GM11168 (cell line): ENCODE measurements around the gene EMX1.
"Not testable (repeated sequence)": the region's sequence is repeated elsewhere in the genome, so short reads cannot be mapped to it uniquely, and the experiment has no call there.

ENCODE experiments used
- in situ Hi-C: fragments of 300-500 bp; cut with MboI; formaldehyde crosslinking; loops from one replicate; pipeline ENCODE4 v1.12.0; 2022; ENCODE audit warnings: low sequenced_read_pairs; ENCODE audit not compliant: unreplicated experiment

Gene EMX1

DNA sequence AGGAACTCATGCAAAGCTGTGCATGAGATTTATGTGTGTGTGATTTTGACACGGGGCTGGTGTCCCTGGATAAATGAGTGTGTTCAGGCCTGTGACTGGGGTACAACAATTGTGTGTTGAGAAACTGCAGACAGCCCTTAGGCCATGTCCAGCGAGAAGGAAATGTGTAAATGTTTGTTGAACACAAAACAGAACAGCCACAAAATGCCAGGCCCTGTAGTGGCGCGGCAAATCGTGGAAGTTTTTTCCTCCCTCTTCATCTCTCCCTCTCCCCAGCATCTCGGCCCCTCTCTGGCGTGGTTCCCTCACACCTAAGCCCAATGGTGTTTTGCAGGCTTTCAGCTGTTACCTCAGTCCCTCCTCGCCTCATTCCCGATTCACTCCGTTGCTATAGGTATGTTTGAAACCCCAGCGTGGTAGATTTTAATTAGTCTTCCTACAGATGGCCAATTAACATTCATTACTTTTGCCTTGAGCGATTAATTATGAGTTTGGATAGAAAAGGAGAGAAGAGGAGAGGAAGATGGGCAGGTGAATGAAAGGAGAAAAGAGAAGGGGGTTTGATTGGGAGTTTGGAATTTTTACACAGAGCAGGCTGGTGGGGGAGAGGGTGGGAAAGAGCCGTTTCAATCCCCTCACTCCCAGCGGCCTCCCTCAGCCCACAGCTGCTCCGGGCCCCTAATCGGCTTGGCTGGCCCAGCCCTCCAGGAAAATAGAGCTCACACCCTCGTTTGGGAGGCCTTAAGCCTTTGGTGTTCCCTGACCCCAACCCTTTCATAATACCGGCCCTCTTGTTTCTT is 19.3 kb upstream of the EMX1 start:
- in situ Hi-C loops = loop anchor here (10.0 kb wide), 1 partner anchor 77 kb away; no protein-coding TSS in a partner anchor

DNA sequence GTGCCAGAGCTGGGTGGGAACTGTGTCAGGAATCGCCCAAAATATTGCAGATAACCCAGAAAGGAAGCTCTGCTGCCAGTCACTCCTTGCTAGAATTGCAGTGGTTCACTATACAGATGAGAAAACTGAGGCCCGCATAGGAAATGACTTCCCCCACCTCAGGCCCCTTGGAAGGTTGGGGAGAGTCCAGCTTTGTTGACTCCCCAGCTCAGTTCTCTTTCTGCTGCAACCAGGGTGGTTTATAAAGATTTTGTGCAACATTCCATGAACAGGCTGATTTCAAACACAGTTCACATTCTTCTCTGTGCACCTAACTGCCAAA is 18.8 kb upstream of the EMX1 start:
- in situ Hi-C loops = loop anchor here (10.0 kb wide), 1 partner anchor 76 kb away; no protein-coding TSS in a partner anchor

DNA sequence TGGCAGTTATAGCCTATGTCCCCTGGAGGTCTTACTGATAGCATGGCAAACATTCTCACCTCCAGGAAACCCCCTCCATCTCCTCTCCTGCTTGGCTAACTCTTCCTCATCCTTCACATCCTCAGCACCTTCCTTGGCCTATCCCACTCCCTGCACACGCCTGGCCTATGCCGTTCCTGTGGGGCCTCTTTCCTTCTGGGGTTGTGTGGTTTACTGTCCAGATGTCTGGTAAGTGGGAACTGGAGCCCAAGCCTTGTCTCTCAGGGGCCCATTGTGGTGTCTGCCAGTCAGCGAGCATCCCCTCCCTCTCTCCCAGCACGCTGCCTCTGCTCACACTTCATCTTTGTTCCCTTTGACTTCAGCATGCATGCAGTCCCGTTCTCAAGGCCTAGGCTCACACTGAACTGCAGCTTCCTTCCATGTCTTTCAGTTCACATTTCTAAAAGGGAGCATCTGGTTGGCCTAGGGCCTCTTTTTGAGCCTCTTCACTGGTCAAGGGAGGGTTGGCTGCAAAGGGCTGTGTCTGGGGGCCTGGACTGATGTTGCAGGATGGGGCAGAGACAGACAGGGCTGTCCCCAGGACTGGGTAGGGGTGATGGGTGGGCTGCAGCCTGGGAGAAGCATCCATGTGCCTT is 17.0 kb upstream of the EMX1 start:
- in situ Hi-C loops = no loop called here

DNA sequence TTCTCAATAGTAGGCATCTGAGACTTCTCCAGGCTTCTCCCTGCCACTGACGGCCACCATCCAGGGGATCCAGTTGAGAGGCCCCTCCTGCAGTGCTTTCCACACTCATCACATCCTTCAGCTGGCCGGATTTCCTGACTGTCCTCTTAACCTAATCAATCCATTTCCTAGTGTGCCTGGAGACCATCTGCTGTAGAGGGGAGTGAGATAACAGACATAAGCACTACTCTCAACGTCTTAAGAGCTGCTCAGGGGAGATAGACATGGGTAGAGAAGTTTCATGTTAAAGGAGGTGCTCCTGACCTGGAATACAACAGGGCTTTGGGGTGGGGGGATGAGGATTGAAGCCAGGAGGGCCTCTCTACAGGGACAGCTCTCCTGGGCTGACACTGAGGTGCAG is 15.9 kb upstream of the EMX1 start:
- in situ Hi-C loops = no loop called here

DNA sequence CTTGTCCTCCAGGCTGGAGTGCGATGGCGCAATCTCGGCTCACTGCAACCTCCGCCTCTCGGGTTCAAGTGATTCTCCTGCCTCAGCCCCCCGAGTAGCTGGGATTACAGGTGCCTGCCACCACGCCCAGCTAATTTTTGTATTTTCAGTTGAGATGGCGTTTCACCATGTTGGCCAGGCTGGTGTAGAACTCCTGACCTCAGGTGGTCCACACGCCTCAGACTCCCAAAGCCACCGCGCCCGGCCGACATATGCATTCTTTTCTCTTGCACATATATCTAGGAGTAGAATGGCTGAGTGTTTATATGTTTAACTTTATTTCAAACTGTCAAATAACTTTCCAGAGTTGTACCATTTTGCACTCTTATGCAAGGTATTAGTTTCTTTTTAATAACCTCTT is 9.9 kb upstream of the EMX1 start:
- in situ Hi-C loops = not testable (repeated sequence)

DNA sequence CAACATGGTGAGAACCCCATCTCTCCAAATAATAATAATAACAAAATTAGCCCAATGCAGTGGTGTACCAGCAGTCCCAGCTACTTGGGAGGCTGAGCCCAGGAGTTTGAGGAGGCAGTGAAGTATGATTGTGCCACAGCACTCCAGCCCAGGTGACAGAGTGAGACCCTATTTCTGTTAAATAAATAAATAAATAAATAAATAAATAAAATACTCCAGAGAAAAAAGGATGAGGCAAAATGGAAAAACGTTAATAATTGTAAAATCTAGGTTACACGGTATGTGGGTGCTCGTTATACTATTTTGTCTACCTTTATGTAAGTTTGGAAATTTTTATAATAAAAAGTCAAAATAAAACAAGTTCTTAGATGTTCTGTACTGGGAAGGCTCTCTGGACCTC is 8.6 kb upstream of the EMX1 start:
- in situ Hi-C loops = no loop called here

DNA sequence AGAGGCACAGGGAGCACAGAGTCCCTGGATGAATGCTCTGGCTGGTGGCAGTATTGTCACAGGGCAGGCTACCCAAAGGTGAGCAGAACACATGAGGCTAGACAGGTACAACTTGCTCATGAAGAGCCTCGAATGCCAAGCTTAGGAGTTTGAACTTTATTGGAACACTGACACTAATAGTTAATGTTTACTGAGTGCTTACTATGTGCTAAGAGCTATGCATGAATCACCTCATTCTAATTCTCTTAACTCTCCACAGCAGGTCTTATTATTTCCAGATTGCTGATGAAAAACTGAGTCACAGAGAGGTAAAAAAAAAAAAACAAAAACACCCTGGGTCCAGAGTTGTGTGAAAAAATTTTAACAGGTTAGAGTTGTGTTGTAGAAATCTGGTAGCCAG is 6.1 kb upstream of the EMX1 start:
- in situ Hi-C loops = no loop called here

DNA sequence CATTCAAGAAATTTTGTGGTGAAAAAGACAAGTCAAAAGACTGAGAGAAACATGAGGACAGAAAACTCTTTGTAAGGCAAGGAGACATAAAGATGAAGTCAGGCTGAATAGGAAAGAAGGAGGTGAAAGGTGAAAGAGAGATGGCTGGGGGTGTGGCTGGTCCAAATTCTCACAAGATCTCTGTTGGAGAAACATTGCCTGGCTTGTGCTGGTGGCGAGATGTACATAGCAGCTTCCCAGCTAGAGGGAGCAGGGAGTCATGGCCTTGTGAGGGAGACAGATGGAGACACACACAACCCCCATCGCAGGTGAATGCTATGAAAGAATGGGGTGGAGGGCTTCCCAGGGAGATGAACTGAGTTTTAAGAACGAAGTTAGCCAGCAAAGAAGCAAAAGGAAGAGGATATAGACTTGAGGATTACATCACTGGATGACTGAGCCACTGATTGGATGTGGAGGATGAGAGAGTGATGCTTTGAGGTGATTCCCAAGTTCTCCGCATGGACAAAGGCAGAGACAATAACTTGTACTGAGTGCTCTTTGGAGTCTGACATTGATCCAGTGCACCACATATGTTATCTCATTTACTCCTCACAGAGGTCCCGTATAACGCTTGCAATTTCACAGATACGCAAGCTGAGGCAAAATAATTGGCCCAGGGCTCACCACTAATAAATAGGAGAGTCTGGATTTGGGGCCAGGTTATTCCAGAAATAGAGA is 3.7 kb upstream of the EMX1 start:
- in situ Hi-C loops = no loop called here

DNA sequence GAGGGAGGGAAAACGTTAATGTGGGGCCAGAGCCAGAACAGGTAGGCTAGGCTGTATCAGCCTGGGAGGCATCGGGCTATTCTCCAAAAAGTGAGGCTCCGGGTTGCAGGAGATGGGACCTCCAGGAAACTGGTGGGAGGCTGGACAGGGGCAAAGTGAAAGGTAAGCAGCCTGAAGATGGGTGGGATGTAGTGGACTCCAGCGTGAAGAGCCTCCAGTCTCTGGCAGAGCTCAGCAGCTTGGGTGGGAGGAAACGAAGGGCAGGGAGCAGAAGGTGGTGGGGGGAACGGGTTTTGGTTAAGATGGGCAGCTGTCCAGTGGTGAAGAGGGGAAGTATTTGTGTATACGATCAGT is 3.1 kb upstream of the EMX1 start:
- in situ Hi-C loops = no loop called here

DNA sequence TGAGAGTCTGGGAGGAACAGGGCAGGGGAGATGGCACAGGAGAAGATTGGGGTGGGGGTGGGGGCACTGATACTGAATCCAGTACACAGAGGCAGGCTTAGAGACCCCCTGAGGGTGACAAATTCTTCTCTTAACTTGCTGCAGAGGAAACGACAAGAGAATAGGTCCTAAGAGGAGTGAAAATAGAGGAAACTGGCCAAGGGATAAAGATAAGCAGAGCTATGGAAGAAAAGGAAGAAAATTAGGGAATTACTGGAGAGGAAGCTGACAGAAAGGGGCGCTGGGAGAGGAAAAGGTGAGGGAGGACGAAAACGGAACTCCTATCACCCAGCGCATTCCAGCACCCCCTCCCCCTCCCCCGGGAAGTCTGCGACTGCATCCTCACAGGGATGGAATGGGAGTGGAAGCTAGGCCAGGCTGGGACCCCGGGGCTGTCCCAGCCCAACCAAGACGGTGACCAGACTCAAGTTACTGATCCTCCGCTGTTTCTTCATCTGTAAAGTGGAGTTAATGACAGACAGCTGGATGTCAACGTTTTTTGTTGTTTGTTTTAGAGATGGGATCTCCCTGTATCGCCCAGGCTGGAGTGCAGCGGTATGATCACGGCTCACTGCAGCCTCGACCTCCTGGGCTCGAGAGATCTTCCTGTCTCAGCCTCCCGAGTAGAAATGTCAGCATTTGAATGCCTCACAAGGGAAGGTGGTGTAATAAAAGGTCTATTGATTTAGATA is 2.6 kb upstream of the EMX1 start:
- in situ Hi-C loops = no loop called here

DNA sequence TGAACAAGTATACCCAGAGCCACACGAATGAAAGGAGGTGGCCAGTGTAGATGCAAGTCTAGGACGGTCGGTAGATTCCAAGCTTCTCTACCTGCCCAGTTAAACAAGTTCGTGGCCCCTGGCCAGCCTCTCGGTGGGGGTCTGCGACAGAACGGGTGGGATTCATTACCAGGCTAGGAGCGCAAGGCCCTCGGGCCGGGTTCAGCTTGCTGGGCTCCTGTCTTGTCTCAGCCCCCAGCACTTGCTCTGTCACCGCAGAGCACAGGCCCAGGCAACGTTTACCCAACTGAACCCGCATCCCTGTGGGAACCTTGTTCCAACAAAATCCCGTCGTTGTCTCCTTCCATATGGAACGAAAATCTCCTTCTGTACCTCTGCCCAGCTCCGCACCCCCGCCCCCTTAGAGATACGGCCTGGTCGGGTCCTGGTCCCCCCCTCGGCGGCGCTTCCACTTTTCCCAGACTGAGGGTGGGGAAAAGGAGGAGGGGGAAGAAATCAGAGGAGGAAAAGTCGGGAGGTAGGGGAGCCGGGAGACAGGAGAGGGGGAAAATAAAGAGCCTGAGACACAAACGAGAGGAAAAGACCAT is 1.9 kb upstream of the EMX1 start:
- in situ Hi-C loops = no loop called here

DNA sequence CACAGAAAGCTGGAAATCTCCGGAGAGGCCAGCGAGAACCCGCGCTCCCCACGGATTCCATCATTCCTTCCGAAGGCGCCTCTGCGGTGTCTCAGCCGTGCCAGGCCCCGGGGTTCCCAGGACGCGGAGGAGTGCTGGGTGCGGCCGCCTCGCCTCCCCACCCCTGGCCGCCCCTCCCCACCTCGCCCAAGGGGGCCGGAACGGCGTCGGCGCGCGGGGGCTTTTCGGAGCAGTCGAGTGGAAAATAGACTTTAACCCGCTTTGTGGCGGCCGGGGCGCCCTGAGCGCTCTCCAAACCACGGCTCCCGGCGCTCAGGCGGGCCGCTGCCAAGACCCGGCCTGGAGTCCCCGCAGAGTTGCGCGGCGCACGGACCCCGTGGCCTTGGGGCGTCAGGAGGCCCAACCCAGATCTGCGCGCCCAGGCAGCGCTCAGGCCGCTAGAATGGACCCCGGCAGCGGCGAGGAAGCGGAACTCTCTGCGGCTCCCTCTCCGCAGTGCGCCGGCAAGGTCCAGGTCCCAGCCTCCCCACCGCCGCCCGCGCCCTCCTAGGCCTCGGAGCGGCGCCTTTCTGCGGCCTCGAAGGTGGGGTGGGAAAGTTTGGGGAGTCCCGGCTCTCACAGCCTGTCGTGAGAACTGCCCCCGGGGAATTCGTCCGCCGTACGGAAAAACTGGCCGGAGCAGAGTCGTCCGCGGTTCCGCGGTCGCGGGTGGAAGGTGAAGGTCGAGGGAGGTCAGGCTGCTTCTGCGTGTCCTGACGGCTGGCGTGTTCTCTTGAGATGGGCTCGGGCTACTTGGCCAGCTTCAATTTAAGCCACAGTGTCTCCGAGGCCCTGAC is 1.2 kb upstream of the EMX1 start:
- in situ Hi-C loops = no loop called here

DNA sequence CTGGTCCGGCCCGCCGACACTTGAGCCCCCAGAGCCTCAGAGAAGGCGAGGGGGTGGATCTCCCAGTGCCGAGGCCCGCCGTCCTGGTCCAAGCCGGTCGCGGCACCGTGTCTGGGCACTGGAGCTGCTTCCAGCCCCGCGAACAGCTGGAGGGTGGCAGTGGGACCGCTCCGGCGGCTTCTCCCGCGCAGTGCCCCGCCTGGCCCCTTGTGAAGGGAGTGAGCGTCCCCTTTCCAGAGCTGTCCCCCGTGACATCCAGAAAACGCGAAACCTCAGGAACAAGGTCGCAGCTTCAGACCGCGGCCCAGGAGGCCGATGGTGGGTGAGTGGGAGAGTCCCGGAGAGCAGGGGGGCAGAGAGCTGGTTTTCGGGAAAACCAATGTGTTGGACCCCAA is 579 bp upstream of the EMX1 start:
- in situ Hi-C loops = no loop called here

DNA sequence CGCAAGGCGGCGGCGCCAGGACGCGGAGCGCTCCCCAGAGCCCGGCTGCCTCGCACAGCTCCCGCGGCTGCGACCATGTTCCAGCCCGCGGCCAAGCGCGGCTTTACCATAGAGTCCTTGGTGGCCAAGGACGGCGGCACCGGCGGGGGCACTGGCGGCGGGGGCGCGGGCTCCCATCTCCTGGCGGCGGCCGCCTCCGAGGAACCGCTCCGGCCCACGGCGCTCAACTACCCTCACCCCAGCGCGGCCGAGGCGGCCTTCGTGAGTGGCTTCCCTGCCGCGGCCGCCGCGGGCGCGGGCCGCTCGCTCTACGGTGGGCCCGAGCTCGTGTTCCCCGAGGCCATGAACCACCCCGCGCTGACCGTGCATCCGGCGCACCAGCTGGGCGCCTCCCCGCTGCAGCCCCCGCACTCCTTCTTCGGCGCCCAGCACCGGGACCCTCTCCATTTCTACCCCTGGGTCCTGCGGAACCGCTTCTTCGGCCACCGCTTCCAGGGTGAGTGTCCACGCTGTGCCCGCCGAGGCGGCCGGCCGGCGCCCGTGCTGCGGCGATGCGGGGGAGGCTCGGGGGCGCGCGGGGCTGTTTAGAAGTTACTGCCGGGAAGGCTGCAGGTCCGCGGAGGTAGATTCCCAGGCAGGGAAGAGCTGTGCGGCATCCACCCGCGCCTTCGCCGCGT is 696 bp downstream of the EMX1 start:
- in situ Hi-C loops = no loop called here

DNA sequence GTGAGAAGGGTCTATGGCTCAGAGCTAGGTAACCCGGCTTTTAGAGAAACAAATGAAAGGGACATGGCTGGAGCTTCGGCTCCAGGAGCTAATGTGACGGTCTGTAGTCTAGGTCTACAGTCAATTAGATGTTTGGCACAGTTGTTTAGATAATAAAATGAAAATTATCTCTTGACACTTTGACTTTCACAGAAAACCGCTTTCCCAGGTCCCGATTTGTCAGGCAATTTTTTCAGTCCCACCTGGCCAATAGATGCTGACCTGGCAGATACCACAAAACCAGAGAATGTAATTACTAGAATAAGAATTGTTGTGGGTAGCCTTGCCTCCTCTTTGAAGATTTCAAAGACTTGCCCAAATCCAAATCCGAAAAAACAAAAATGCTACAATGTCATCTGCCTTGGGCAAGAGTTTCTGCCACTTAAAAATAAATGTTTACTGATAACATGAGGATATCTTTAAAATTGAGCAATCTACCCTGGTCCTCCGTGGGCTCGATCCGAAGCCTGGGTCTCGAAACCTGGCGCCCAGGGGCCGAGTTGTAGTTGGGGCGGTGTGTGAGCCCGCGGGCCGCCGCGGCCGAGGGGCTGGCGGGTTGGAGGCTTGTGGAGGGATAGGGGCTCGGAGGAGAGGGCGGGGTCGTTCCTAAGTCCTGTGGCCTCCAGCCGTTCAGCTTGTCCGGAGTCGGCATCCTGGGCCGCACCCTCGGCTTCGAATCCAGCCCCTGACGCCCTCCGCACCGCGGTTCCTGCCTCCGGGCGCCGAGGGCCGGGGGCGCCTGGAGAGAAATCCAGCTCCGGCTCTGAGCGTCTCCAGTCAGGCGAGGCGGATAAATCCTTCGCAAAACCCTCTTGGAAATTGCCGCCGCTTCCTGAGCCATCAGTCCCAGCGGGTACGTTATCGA is 2.3 kb downstream of the EMX1 start:
- in situ Hi-C loops = no loop called here

DNA sequence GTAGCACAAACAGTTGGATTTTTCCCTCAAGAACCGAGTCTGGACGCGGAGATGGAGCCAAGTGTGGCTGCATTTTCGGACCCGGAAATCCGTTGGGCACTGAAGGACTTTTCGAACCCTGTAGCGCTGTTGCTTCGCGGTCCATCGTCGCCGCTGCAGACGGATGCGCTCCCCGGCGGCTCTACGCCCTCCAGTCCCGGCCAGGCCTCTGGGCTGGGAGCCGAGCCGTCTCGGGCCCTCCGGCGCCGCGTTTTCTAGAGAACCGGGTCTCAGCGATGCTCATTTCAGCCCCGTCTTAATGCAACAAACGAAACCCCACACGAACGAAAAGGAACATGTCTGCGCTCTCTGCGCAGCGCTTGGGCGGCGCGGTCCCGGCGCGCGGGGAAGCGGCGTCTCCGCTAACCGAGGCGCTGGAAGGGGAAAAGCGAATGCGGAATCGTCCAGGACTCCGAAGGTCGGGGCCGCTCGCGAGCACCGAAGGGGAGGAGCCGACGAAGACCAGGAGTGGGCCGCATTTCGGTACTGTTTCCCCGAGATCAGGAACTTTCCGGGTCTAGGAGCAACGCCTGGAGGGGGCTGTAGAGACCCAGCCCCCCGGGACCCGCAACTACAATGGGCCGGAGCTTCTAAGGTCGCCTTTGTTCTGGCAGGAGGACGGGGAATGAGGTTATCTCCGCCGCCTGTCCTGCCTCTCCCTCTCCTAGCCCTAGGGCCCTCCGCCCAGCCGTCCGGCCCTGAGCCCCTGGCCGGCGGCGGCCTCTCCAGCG is 3.2 kb downstream of the EMX1 start:
- in situ Hi-C loops = no loop called here

DNA sequence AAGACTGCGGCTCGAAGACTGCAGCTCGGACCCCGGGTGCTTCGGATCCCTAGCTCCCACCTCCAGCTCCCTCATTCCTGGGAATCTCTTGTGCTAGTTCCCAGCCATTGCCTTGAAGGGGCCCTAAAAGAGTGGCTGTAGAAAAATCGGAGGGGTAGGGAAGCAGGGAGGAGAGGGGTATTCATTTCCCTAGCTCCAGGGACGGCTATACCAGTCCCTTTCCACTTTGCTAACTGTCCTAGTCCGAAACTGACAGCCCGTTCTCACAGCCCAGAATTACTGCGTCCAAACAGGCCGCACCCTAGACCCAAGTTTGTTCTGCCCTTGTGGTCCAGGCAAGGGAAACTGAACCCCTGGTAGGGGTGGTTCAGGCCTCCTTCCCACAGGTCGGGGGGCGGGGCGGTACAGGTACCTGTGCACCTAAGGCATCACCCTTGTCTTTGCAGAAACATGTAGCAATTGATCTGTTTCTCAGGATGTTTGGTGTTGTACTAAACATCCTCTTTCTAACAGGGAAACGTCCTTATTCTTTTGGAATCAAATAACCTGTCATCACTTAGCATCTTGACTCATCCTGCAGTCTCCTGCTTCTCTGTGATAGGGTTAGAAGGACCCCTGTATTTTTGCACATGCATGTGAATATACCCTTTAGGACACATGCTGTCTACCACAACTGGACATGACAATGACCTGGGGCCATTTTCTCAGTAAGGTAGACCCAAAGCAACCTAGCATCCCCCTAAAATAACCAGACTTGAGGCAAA is 4.0 kb downstream of the EMX1 start:
- in situ Hi-C loops = no loop called here
